HepG2 (cell line): ENCODE measurements around the gene ATP5F1E. TPM values are rescaled to one million over a fixed set of nuclear protein-coding genes. Genes with fewer than 3 reads are reported as not detected.

Experiments used
- ATAC-seq: fragments of 200-7000 bp; cut with Tn5 transposase; 3 replicates; pipeline ENCODE4 v1.9.1; 2020; ENCODE audit warnings: mild to moderate bottlenecking, moderate library complexity
- BruUV-seq: library from RNA; stranded (reverse); fragments of 400-500 nt; replicated peaks from 2 replicates; lab custom pipeline; 2021; lab: Mats Ljungman, UMichigan
- CTCF ChIA-PET: fragments of 300-600 bp; formaldehyde crosslinking; extraction: SDS; loops from one replicate; lab custom pipeline; 2021; ENCODE audit warnings: low total read pairs, inconsistent platforms, low intra/inter-chr PET ratio; lab: Yijun Ruan, JAX
- POLR2A ChIA-PET: fragments of 350-600 bp; sonication (Branson Sonifier 250); formaldehyde crosslinking; loops from one replicate; lab custom pipeline; 2020; ENCODE audit warnings: antibody characterized with exemption, inconsistent platforms; lab: Yijun Ruan, JAX
- DNase-seq: peaks from one replicate; pipeline ENCODE4 v3.0.0-alpha.2; 2015; ENCODE audit warnings: low spot score
- FAIRE-seq: peaks from 3 replicates; lab custom pipeline; 2011; peaks lifted over from hg19 to GRCh38; lab: Jason Lieb, UNC
- H2AFZ ChIP-seq: one replicate; pipeline ENCODE4 v1.6.1; 2011; ENCODE audit warnings: low read length, inconsistent platforms
- H3K27ac ChIP-seq: fragments of 300-600 bp; 3 replicates; pipeline ENCODE4 v1.8.0; 2011; ENCODE audit warnings: mixed run types, mild to moderate bottlenecking, mixed read lengths, low read length, inconsistent platforms; ENCODE audit not compliant: insufficient read depth; ENCODE audit errors: extremely low read length
- H3K27me3 ChIP-seq, 2 experiments: fragments of 200-600 bp in 1 of 2; 2 replicates in 1 of 2; 3 replicates in 1 of 2; pipeline versions ENCODE4 v1.6.0 to v1.8.0; 2011; ENCODE audit warnings: low read length in 2 of 2, mild to moderate bottlenecking in 2 of 2, moderate library complexity in 2 of 2, inconsistent platforms in 1 of 2; ENCODE audit not compliant: insufficient read depth in 2 of 2, control insufficient read depth in 1 of 2
- H3K36me3 ChIP-seq, 2 experiments: fragments of 200-600 bp in 1 of 2; replicated peaks in 1 of 2; 2 replicates in 1 of 2; 3 replicates in 1 of 2; pipeline versions ENCODE4 v1.5.1 to v1.8.0; 2011; ENCODE audit warnings: low read length in 2 of 2, inconsistent platforms in 1 of 2; ENCODE audit not compliant: insufficient read depth in 2 of 2, control insufficient read depth in 1 of 2
- H3K4me1 ChIP-seq: 2 replicates; pipeline ENCODE4 v1.5.1; 2012; ENCODE audit warnings: low read length, inconsistent platforms; ENCODE audit not compliant: insufficient read depth
- H3K4me2 ChIP-seq: 2 replicates; pipeline ENCODE4 v1.6.0; 2011; ENCODE audit warnings: low read depth, low read length, inconsistent platforms
- H3K4me3 ChIP-seq, 3 experiments: fragments of 200-600 bp in 1 of 3; sonication (generic), shearing (Covaris generic) in 1 of 3; replicated peaks in 1 of 3; 2 replicates each; pipeline ENCODE4 v1.5.1; 2011 to 2016; ENCODE audit warnings: low read length in 3 of 3, inconsistent platforms in 2 of 3, low read depth in 2 of 3, mild to moderate bottlenecking in 2 of 3, control low read depth in 1 of 3, mixed read lengths in 1 of 3; ENCODE audit not compliant: insufficient read depth in 1 of 3
- H3K79me2 ChIP-seq: one replicate; pipeline ENCODE4 v1.6.1; 2011; ENCODE audit warnings: low read length, inconsistent platforms; ENCODE audit not compliant: insufficient read depth
- H3K9ac ChIP-seq: 2 replicates; pipeline ENCODE4 v1.6.0; 2011; ENCODE audit warnings: mild to moderate bottlenecking, low read depth, low read length, inconsistent platforms; ENCODE audit not compliant: insufficient read depth
- H3K9me3 ChIP-seq: 2 replicates; pipeline ENCODE4 v1.5.1; 2012; ENCODE audit warnings: mild to moderate bottlenecking, low read length
- H4K20me1 ChIP-seq: 2 replicates; pipeline ENCODE4 v1.6.0; 2011; ENCODE audit warnings: inconsistent platforms, mild to moderate bottlenecking, low read length, moderate library complexity; ENCODE audit not compliant: insufficient read depth
- DR1 ChIP-seq: sonication (generic); formaldehyde crosslinking; IDR thresholded peaks from 2 replicates; pipeline ENCODE4 v1.8.0; 2021; ENCODE audit warnings: mild to moderate bottlenecking, missing genetic modification reagents, inconsistent platforms
- HNRNPK ChIP-seq: fragments of 200-400 bp; formaldehyde crosslinking; IDR thresholded peaks from 2 replicates; pipeline ENCODE4 v1.6.1; 2018; ENCODE audit warnings: low read length, low read depth, moderate library complexity, mild to moderate bottlenecking; ENCODE audit not compliant: poor library complexity, severe bottlenecking
- PRPF4 ChIP-seq: fragments of 200-400 bp; formaldehyde crosslinking; IDR thresholded peaks from 2 replicates; pipeline ENCODE4 v1.6.1; 2016; ENCODE audit warnings: low read length, low read depth; ENCODE audit not compliant: poor library complexity, severe bottlenecking
- TCF7L2 ChIP-seq: IDR thresholded peaks from 2 replicates; pipeline ENCODE4 v1.6.1; 2011; ENCODE audit warnings: mild to moderate bottlenecking, low read depth, low read length, moderate library complexity
- ZNF543 ChIP-seq: sonication (generic); formaldehyde crosslinking; IDR thresholded peaks from 2 replicates; pipeline ENCODE4 v1.4.0; 2020; ENCODE audit warnings: mild to moderate bottlenecking, missing genetic modification reagents
- WGBS: methylation state at CpG from one replicate; pipeline ENCODE4 v1.1.6; 2017; ENCODE audit warnings: low lambda C conversion rate; 5-methylcytosine and 5-hydroxymethylcytosine counted together
- in situ Hi-C: cut with HindIII; loops from 2 replicates; pipeline ENCODE4 v1.10.0; 2017; ENCODE audit warnings: low pct_unique_long_range_greater_than_20kb; ENCODE audit not compliant: extremely low pct_ligation_motif_present
- intact Hi-C: fragments of 100-400 bp; cut with micrococcal nuclease; formaldehyde crosslinking; loops from one replicate; pipeline ENCODE4 v1.10.0; 2022; ENCODE audit not compliant: unreplicated experiment
- polyA plus RNA-seq, 8 experiments: library from polyadenylated mRNA; depleted of rRNA in 3 of 8; stranded (reverse) in 7 of 8; unstranded in 1 of 8; fragments of >200 nt; fragmentation: Illumina TruSeq in 4 of 8; extraction: Trizol in 4 of 8; gene quantifications; 2 replicates each; pipeline versions ENCODE4 v1.2.1 to v1.2.3, GENCODE V29; 2011 to 2016; ENCODE audit warnings: low read depth in 4 of 8, missing spikeins in 1 of 8, mixed read lengths in 1 of 8; ENCODE audit not compliant: insufficient read depth in 1 of 8
- total RNA-seq, 5 experiments: library from RNA; depleted of rRNA; stranded (reverse); fragments of >200 nt; fragmentation: Illumina TruSeq; extraction: Trizol; gene quantifications; 2 replicates each; pipeline ENCODE4 v1.2.3, GENCODE V29; 2016; ENCODE audit warnings: low read depth in 1 of 5
- TF ChIP-seq, protein P1 (sequence below): sonication (generic); formaldehyde crosslinking; IDR thresholded peaks from 2 replicates; pipeline ENCODE4 v1.8.0; 2022; ENCODE audit warnings: missing genetic modification reagents, mild to moderate bottlenecking, inconsistent platforms, borderline replicate concordance
- TF ChIP-seq, protein P2 (sequence below): IDR thresholded peaks from 2 replicates; pipeline ENCODE4 v1.6.1; 2012; ENCODE audit warnings: low read depth, low read length, improper control_type of control experiment
- TF ChIP-seq, protein P3 (sequence below), 2 experiments: sonication (generic) in 1 of 2; formaldehyde crosslinking in 1 of 2; IDR thresholded peaks; 2 replicates each; pipeline versions ENCODE4 v1.6.1 to v1.9.0; 2014 to 2022; ENCODE audit warnings: antibody characterized with exemption in 1 of 2, borderline replicate concordance in 1 of 2, inconsistent platforms in 1 of 2, low read depth in 1 of 2, missing genetic modification reagents in 1 of 2
- TF ChIP-seq, protein P4 (sequence below): IDR thresholded peaks from 2 replicates; pipeline ENCODE4 v1.6.1; 2016
- TF ChIP-seq, protein P5 (sequence below): sonication (generic); formaldehyde crosslinking; IDR thresholded peaks from 2 replicates; pipeline ENCODE4 v1.4.0; 2020; ENCODE audit warnings: mild to moderate bottlenecking, missing genetic modification reagents
- TF ChIP-seq, protein P6 (sequence below): sonication (generic); formaldehyde crosslinking; IDR thresholded peaks from 2 replicates; pipeline ENCODE4 v1.5.0; 2020; ENCODE audit warnings: missing genetic modification reagents

The ATP5F1E gene
- total and polyA plus RNA-seq, 2 of the 13 experiments (the other 11 are each of a cell fraction or from before 2014, with no cell fraction given) = 121 to 134 TPM

DNA sequence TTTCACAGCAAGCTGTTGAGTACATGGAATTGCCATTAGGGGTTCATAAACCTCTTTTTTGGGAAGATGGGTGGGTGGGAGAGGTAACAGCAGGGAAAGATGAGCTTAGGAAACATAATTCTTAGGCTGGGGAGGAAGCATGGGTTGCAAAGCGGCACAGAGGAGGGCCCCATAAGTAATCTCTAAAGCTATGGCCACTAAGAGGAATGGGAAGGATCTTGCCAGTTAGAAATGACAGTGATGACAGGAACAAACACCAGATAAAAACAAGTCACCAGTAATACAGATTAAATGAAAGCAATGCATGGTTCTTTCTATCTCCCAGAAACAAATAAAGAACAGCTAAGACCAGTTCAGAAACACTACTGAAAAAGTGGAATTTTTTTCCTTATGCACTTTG lies 41.4 kb upstream of the ATP5F1E start:
- H3K9ac ChIP-seq = no peak overlapping the region
- no peak overlapping the region for H3K27ac ChIP-seq
- FAIRE-seq = no peak
- no peak overlapping the region for H3K4me3 ChIP-seq
- WGBS = 23% methylated on average over 1 of the region's 1 CpG
- no peak overlapping the region for H2AFZ ChIP-seq
- no peaks in the 10 kb centered on the region for H3K79me2 ChIP-seq
- intact Hi-C loops (no loop called here), in situ Hi-C loops (no loop called here)
- H4K20me1 ChIP-seq = no peaks in the 10 kb centered on the region
- ATAC-seq = no peak
- ChIA-PET POLR2A (no interaction called here), CTCF (no interaction called here)
- peaks cover 4 to 59% of the 10 kb centered on the region in 2 experiments for H3K27me3 ChIP-seq
- no peak overlapping the region for H3K4me2 ChIP-seq
- DNase-seq = no peak
- H3K4me1 ChIP-seq = no peaks in the 10 kb centered on the region
- H3K9me3 ChIP-seq = no peaks in the 10 kb centered on the region
- BruUV-seq = no TSS peak
- no peaks in the 10 kb centered on the region for H3K36me3 ChIP-seq
- TF ChIP-seq ZNF543 (CRISPR knock-in tag) = no peak
- TF ChIP-seq, protein P1, sequence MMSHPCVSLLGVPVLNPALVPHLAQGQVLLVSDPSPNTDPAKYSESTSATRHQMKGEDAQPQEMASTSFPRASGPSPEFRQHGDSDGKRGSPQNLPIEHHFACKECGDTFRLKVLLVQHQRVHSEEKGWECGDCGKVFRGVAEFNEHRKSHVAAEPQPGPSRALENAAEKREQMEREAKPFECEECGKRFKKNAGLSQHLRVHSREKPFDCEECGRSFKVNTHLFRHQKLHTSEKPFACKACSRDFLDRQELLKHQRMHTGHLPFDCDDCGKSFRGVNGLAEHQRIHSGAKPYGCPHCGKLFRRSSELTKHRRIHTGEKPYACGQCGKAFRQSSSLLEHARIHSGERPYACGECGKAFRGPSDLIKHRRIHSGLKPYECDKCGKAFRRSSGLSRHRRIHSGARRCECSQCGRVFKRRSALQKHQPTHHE (CRISPR knock-in tag) = no peak
- TF ChIP-seq, protein P2, sequence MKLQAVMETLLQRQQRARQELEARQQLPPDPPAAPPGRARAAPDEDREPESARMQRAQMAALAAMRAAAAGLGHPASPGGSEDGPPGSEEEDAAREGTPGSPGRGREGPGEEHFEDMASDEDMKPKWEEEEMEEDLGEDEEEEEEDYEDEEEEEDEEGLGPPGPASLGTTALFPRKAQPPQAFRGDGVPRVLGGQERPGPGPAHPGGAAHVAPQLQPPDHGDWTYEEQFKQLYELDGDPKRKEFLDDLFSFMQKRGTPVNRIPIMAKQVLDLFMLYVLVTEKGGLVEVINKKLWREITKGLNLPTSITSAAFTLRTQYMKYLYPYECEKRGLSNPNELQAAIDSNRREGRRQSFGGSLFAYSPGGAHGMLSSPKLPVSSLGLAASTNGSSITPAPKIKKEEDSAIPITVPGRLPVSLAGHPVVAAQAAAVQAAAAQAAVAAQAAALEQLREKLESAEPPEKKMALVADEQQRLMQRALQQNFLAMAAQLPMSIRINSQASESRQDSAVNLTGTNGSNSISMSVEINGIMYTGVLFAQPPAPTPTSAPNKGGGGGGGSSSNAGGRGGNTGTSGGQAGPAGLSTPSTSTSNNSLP = no peak
- no peak for TF ChIP-seq PRPF4
- no peak for TF ChIP-seq HNRNPK
- TF ChIP-seq TCF7L2 = no peak
- TF ChIP-seq DR1 (CRISPR knock-in tag) = no peak
- TF ChIP-seq, protein P3, sequence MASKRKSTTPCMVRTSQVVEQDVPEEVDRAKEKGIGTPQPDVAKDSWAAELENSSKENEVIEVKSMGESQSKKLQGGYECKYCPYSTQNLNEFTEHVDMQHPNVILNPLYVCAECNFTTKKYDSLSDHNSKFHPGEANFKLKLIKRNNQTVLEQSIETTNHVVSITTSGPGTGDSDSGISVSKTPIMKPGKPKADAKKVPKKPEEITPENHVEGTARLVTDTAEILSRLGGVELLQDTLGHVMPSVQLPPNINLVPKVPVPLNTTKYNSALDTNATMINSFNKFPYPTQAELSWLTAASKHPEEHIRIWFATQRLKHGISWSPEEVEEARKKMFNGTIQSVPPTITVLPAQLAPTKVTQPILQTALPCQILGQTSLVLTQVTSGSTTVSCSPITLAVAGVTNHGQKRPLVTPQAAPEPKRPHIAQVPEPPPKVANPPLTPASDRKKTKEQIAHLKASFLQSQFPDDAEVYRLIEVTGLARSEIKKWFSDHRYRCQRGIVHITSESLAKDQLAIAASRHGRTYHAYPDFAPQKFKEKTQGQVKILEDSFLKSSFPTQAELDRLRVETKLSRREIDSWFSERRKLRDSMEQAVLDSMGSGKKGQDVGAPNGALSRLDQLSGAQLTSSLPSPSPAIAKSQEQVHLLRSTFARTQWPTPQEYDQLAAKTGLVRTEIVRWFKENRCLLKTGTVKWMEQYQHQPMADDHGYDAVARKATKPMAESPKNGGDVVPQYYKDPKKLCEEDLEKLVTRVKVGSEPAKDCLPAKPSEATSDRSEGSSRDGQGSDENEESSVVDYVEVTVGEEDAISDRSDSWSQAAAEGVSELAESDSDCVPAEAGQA (IDR thresholded peaks at IDR 0.05; ENCODE audit: low read depth) = no peak
- TF ChIP-seq, protein P3 (CRISPR knock-in tag; IDR thresholded peaks at IDR 0.05; ENCODE audit: borderline replicate concordance) = no peak
- TF ChIP-seq, protein P4, sequence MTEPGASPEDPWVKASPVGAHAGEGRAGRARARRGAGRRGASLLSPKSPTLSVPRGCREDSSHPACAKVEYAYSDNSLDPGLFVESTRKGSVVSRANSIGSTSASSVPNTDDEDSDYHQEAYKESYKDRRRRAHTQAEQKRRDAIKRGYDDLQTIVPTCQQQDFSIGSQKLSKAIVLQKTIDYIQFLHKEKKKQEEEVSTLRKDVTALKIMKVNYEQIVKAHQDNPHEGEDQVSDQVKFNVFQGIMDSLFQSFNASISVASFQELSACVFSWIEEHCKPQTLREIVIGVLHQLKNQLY (CRISPR knock-in tag) = no peak
- TF ChIP-seq, protein P5, sequence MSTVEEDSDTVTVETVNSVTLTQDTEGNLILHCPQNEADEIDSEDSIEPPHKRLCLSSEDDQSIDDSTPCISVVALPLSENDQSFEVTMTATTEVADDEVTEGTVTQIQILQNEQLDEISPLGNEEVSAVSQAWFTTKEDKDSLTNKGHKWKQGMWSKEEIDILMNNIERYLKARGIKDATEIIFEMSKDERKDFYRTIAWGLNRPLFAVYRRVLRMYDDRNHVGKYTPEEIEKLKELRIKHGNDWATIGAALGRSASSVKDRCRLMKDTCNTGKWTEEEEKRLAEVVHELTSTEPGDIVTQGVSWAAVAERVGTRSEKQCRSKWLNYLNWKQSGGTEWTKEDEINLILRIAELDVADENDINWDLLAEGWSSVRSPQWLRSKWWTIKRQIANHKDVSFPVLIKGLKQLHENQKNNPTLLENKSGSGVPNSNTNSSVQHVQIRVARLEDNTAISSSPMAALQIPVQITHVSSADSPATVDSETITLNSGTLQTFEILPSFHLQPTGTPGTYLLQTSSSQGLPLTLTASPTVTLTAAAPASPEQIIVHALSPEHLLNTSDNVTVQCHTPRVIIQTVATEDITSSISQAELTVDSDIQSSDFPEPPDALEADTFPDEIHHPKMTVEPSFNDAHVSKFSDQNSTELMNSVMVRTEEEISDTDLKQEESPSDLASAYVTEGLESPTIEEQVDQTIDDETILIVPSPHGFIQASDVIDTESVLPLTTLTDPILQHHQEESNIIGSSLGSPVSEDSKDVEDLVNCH (CRISPR knock-in tag) = no peak
- TF ChIP-seq, protein P6, sequence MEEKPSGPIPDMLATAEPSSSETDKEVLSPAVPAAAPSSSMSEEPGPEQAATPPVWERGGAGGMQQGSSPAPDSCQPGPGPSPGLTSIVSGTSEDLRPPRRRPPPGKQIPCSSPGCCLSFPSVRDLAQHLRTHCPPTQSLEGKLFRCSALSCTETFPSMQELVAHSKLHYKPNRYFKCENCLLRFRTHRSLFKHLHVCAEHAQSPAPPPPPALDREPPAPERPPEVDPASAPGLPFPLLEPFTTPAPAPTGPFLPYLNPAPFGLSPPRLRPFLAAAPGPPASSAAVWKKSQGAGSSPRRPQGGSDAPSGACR (CRISPR knock-in tag) = no peak
